Transverse colon (tissue), 3 donors: ENCODE data around the gene ORC2.

Experiments used
- POLR2A ChIP-seq: fragments of 450-650 bp; IDR thresholded peaks from one replicate; pipeline ENCODE4 v1.6.1; 2016; ENCODE audit warnings: antibody characterized with exemption, mild to moderate bottlenecking, moderate library complexity
- TF ChIP-seq, protein P1 (sequence below), 5 experiments: fragments of 200-600 bp in 3 of 5; fragments of 450-650 bp in 2 of 5; sonication (generic) in 3 of 5; IDR thresholded peaks; 1 replicate in 2 of 5; 2 replicates in 3 of 5; pipeline ENCODE4 v1.5.1; 2016 to 2017; ENCODE audit warnings: antibody characterized with exemption in 5 of 5, inconsistent platforms in 3 of 5, mild to moderate bottlenecking in 2 of 5, moderate library complexity in 1 of 5

DNA sequence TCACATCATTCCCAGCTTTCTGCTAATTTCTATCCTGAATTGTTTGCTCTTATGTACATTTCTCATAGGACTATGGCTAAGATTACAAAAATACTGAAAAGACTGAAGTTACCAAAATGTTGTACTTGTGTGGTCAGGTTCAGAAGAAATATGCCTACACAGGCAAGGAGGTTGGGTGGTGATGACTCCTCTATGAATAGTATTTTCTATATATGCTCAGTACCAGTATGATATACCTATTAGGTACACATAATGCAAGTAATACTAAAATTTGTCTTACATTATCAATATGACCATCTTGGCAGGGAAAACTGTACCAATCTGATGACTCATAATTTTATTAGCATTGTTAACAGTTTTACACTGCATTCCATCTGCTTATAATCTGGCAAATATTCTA, 12.2 kb upstream of the ORC2 start:
- TF ChIP-seq, protein P1, sequence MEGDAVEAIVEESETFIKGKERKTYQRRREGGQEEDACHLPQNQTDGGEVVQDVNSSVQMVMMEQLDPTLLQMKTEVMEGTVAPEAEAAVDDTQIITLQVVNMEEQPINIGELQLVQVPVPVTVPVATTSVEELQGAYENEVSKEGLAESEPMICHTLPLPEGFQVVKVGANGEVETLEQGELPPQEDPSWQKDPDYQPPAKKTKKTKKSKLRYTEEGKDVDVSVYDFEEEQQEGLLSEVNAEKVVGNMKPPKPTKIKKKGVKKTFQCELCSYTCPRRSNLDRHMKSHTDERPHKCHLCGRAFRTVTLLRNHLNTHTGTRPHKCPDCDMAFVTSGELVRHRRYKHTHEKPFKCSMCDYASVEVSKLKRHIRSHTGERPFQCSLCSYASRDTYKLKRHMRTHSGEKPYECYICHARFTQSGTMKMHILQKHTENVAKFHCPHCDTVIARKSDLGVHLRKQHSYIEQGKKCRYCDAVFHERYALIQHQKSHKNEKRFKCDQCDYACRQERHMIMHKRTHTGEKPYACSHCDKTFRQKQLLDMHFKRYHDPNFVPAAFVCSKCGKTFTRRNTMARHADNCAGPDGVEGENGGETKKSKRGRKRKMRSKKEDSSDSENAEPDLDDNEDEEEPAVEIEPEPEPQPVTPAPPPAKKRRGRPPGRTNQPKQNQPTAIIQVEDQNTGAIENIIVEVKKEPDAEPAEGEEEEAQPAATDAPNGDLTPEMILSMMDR (IDR thresholded peaks at IDR 0.05): no peak
- TF ChIP-seq POLR2A: no peak
